ENCODE results near the gene CCDC60.

Gene CCDC60

GRCh38 chr12:119334430-119335170 lies at the start of gene CCDC60:
CCDC60 (plus strand) TSS chr12:119334729; CDS start chr12:119335177, 448 bp downstream.
- no peak for DNase-seq (ENCODE audit: low spot score)
- in situ Hi-C loops (cut with MboI; ENCODE audit: low sequenced_read_pairs, unreplicated experiment), result no loop called here
- TF ChIP-seq CTCF (IDR thresholded peaks at IDR 0.05; ENCODE audit: borderline replicate concordance, control extremely low read depth, extremely low read depth, insufficient read depth, missing control alignments), result no peak

GRCh38 chr12:119288576-119288975 lies 46.0 kb upstream of the CCDC60 start:
- TF ChIP-seq CTCF (IDR thresholded peaks at IDR 0.05; ENCODE audit: borderline replicate concordance, control extremely low read depth, extremely low read depth, insufficient read depth, missing control alignments), result no peak
- in situ Hi-C loops (cut with MboI; ENCODE audit: low sequenced_read_pairs, unreplicated experiment), result no loop called here
- no peak for DNase-seq (ENCODE audit: low spot score)

- in situ Hi-C loops (cut with MboI; ENCODE audit: low sequenced_read_pairs, unreplicated experiment), result no loop called here
- no peak for DNase-seq (ENCODE audit: low spot score)
- TF ChIP-seq CTCF (IDR thresholded peaks at IDR 0.05; ENCODE audit: borderline replicate concordance, control extremely low read depth, extremely low read depth, insufficient read depth, missing control alignments), result no peak
These were observed 41.5 kb upstream of the CCDC60 start for GRCh38 chr12:119292893-119293630.

GRCh38 chr12:119294211-119294610 lies 40.3 kb upstream of the CCDC60 start:
- no peak for TF ChIP-seq CTCF (IDR thresholded peaks at IDR 0.05; ENCODE audit: borderline replicate concordance, control extremely low read depth, extremely low read depth, insufficient read depth, missing control alignments)
- DNase-seq (ENCODE audit: low spot score), result no peak
- in situ Hi-C loops (cut with MboI; ENCODE audit: low sequenced_read_pairs, unreplicated experiment), result no loop called here

GRCh38 chr12:119296535-119296934 lies 38.0 kb upstream of the CCDC60 start:
- in situ Hi-C loops (cut with MboI; ENCODE audit: low sequenced_read_pairs, unreplicated experiment), result no loop called here
- no peak for TF ChIP-seq CTCF (IDR thresholded peaks at IDR 0.05; ENCODE audit: borderline replicate concordance, control extremely low read depth, extremely low read depth, insufficient read depth, missing control alignments)
- DNase-seq (ENCODE audit: low spot score), result no peak

GRCh38 chr12:119299130-119299529 lies 35.4 kb upstream of the CCDC60 start:
- no peak for DNase-seq (ENCODE audit: low spot score)
- in situ Hi-C loops (cut with MboI; ENCODE audit: low sequenced_read_pairs, unreplicated experiment), result no loop called here
- no peak for TF ChIP-seq CTCF (IDR thresholded peaks at IDR 0.05; ENCODE audit: borderline replicate concordance, control extremely low read depth, extremely low read depth, insufficient read depth, missing control alignments)
